Measurements from ENCODE around the gene PABPN1. TPM values are rescaled to one million over a fixed set of nuclear protein-coding genes. Genes with fewer than 3 reads are reported as not detected.

Gene PABPN1
- total and polyA plus RNA-seq, 2 of the 13 experiments (the other 11 are each of a cell fraction or from before 2014, with no cell fraction given) = 233 to 524 TPM

GRCh38 chr14:23300687-23301223 is 20.5 kb upstream of the PABPN1 start (continued):
- TF ChIP-seq ARHGAP35 (CRISPR knock-in tag; IDR thresholded peaks at IDR 0.05; ENCODE audit: borderline replicate concordance) (0 out of 2 replicates have a peak, but pooled peaks have one; percentile 70), ZNF709 (CRISPR knock-in tag; IDR thresholded peaks at IDR 0.05) (no peak), E2F1 (CRISPR knock-in tag; IDR thresholded peaks at IDR 0.05) (no peak), GLMP (CRISPR knock-in tag; IDR thresholded peaks at IDR 0.05; ENCODE audit: borderline replicate concordance) (no peak), ZNF484 (CRISPR knock-in tag; IDR thresholded peaks at IDR 0.05; ENCODE audit: borderline replicate concordance, low read depth) (no peak), SATB2 (CRISPR knock-in tag; IDR thresholded peaks at IDR 0.05) (0 out of 2 replicates have a peak, but pooled peaks have one; percentile 10), MEIS1 (CRISPR knock-in tag; IDR thresholded peaks at IDR 0.05; ENCODE audit: borderline replicate concordance) (no peak; the same call in 1 of the 2 replicates), CBFB (CRISPR knock-in tag; IDR thresholded peaks at IDR 0.05) (no peak), RARA (CRISPR knock-in tag; IDR thresholded peaks at IDR 0.05) (peak; percentile 9; the same call in 1 of the 2 replicates), ZNF713 (CRISPR knock-in tag; IDR thresholded peaks at IDR 0.05) (0 out of 2 replicates have a peak, but pooled peaks have one; percentile 56), SRSF4 (IDR thresholded peaks at IDR 0.05; ENCODE audit: low read depth, low read length, poor library complexity, severe bottlenecking) (no peak), THYN1 (CRISPR knock-in tag; IDR thresholded peaks at IDR 0.05; ENCODE audit: borderline replicate concordance, low read depth) (0 out of 2 replicates have a peak, but pooled peaks have one; percentile 17), ZNF18 (CRISPR knock-in tag; IDR thresholded peaks at IDR 0.05; ENCODE audit: insufficient replicate concordance) (no peak), ZNF550 (CRISPR knock-in tag; IDR thresholded peaks at IDR 0.05; ENCODE audit: borderline replicate concordance) (0 out of 2 replicates have a peak, but pooled peaks have one; percentile 87), MTF1 (CRISPR knock-in tag; IDR thresholded peaks at IDR 0.05) (no peak), ZFP90 (CRISPR knock-in tag; IDR thresholded peaks at IDR 0.05; ENCODE audit: borderline replicate concordance) (no peak), ZFP37 (CRISPR knock-in tag; IDR thresholded peaks at IDR 0.05; ENCODE audit: borderline replicate concordance) (0 out of 2 replicates have a peak, but pooled peaks have one; percentile 15), ZNF136 (CRISPR knock-in tag; IDR thresholded peaks at IDR 0.05; ENCODE audit: low read depth) (0 out of 2 replicates have a peak, but pooled peaks have one; percentile 6), SALL1 (CRISPR knock-in tag; IDR thresholded peaks at IDR 0.05) (peak; percentile 34; the same call in 1 of the 2 replicates), ZNF367 (CRISPR knock-in tag; IDR thresholded peaks at IDR 0.05; ENCODE audit: borderline replicate concordance) (no peak), ZNF282 (IDR thresholded peaks at IDR 0.05; ENCODE audit: partially characterized antibody) (no peak), NFATC3 (CRISPR knock-in tag; IDR thresholded peaks at IDR 0.05) (peak; percentile 86; the same call in 1 of the 2 replicates), YY1 (IDR thresholded peaks at IDR 0.05; ENCODE audit: insufficient read depth, insufficient replicate concordance, low read depth, low read length) (no peak), SNAI1 (CRISPR knock-in tag; IDR thresholded peaks at IDR 0.05; ENCODE audit: borderline replicate concordance) (0 out of 2 replicates have a peak, but pooled peaks have one; percentile 6), ZNF766 (CRISPR knock-in tag; IDR thresholded peaks at IDR 0.05; ENCODE audit: borderline replicate concordance) (no peak)
- TF ChIP-seq, protein P1, sequence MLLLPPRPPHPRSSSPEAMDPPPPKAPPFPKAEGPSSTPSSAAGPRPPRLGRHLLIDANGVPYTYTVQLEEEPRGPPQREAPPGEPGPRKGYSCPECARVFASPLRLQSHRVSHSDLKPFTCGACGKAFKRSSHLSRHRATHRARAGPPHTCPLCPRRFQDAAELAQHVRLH (CRISPR knock-in tag; IDR thresholded peaks at IDR 0.05; ENCODE audit: borderline replicate concordance, low read depth) = peak; percentile 7; the same call in 1 of the 2 replicates
